C4-2B (cell line): ENCODE measurements around the gene EMILIN3.

Experiments used
- CTCF ChIP-seq: fragments of 450-650 bp; conservative IDR thresholded peaks from 2 replicates; pipeline ENCODE4 v1.5.1; 2017; ENCODE audit warnings: mild to moderate bottlenecking
- ZFX ChIP-seq: fragments of 450-650 bp; IDR thresholded peaks from 2 replicates; pipeline ENCODE4 v1.6.1; 2017

- TF ChIP-seq CTCF (no peak), ZFX (no peak)
These were observed 34.9 kb downstream of the EMILIN3 start for GRCh38 chr20:41331731-41332130.
